Stimulated activated CD4-positive, alpha-beta T cell treated with anti-CD3 and anti-CD28 coated beads, Interleukin-1b, Interleukin-23, amount 100 ng/mL, for 48 hours (primary cell): ENCODE measurements around the gene DNAJB8.
A peak's percentile ranks its signal among the peaks of the same experiment; 100 is the strongest.

ENCODE experiments used
- DNase-seq: peaks from one replicate; pipeline ENCODE4 v3.0.0-alpha.2; 2020

Gene DNAJB8

GRCh38 chr3:128466840-128467541 is at the start of gene DNAJB8:
Gene DNAJB8, minus strand, starts transcription at chr3:128466890. Its CDS starts 3,645 bp downstream, at chr3:128463245.
- DNase-seq = peak; percentile 39

GRCh38 chr3:128515967-128516366 is 49.3 kb upstream of the DNAJB8 start:
- DNase-seq = no peak

GRCh38 chr3:128508852-128509251 is 42.2 kb upstream of the DNAJB8 start:
- no peak for DNase-seq

- no peak for DNase-seq
Observed at GRCh38 chr3:128506754-128507153, 40.1 kb upstream of the DNAJB8 start.

- no peak for DNase-seq
Observed at GRCh38 chr3:128505771-128506170, 39.1 kb upstream of the DNAJB8 start.

- no peak for DNase-seq
Observed at GRCh38 chr3:128504963-128505730, 38.5 kb upstream of the DNAJB8 start.

GRCh38 chr3:128504533-128504915 is 37.8 kb upstream of the DNAJB8 start:
- no peak for DNase-seq

GRCh38 chr3:128503751-128504532 is 37.3 kb upstream of the DNAJB8 start:
- no peak for DNase-seq

- no peak for DNase-seq
Observed at GRCh38 chr3:128503164-128503651, 36.5 kb upstream of the DNAJB8 start.

GRCh38 chr3:128502712-128503111 is 36.0 kb upstream of the DNAJB8 start:
- no peak for DNase-seq

- DNase-seq = no peak
Observed at GRCh38 chr3:128501431-128501830, 34.7 kb upstream of the DNAJB8 start.

GRCh38 chr3:128500556-128500955 is 33.9 kb upstream of the DNAJB8 start:
- no peak for DNase-seq

- no peak for DNase-seq
Observed at GRCh38 chr3:128499724-128500275, 33.1 kb upstream of the DNAJB8 start.

GRCh38 chr3:128498901-128499530 is 32.3 kb upstream of the DNAJB8 start:
- no peak for DNase-seq

- DNase-seq = no peak
Observed at GRCh38 chr3:128498127-128498626, 31.5 kb upstream of the DNAJB8 start.

GRCh38 chr3:128497305-128498126 is 30.8 kb upstream of the DNAJB8 start:
- peak; percentile 58 for DNase-seq

- DNase-seq = no peak
Observed at GRCh38 chr3:128496602-128497304, 30.1 kb upstream of the DNAJB8 start.

- no peak for DNase-seq
Observed at GRCh38 chr3:128496019-128496601, 29.4 kb upstream of the DNAJB8 start.

- no peak for DNase-seq
Observed at GRCh38 chr3:128495435-128495970, 28.8 kb upstream of the DNAJB8 start.

- DNase-seq = no peak
Observed at GRCh38 chr3:128494367-128494650, 27.6 kb upstream of the DNAJB8 start.
